ENCODE data around the gene TGFBR3.

DNA sequence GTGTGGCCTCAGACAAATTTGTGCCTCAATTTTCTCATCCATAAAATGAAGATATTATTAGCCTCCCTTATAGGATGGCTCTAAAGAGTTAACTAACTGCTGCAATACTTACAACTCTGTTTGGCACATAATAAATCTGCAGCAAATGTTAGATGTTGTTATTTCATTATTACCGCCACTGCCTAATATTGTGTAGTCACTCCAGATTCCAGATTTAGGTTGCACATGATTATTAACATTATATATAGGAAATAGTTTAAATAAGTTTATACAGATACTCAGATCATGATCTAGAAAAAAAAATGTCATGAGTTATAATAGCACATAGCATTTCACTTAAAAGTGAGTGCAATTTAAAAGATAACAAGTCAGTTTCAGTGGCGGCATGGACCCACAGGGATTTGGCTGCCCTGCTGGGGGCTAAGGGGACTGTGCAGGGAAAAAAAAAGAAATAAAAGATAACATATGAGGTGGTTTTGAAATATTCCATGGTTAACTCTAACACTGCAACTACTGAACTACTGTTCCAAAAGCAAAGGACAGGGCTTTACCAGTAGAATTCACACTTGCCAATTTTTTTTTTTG, 170.4 kb downstream of the TGFBR3 start:
- TF ChIP-seq, protein P1, sequence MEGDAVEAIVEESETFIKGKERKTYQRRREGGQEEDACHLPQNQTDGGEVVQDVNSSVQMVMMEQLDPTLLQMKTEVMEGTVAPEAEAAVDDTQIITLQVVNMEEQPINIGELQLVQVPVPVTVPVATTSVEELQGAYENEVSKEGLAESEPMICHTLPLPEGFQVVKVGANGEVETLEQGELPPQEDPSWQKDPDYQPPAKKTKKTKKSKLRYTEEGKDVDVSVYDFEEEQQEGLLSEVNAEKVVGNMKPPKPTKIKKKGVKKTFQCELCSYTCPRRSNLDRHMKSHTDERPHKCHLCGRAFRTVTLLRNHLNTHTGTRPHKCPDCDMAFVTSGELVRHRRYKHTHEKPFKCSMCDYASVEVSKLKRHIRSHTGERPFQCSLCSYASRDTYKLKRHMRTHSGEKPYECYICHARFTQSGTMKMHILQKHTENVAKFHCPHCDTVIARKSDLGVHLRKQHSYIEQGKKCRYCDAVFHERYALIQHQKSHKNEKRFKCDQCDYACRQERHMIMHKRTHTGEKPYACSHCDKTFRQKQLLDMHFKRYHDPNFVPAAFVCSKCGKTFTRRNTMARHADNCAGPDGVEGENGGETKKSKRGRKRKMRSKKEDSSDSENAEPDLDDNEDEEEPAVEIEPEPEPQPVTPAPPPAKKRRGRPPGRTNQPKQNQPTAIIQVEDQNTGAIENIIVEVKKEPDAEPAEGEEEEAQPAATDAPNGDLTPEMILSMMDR (conservative IDR thresholded peaks at IDR 0.05 in 1 of 2, IDR thresholded peaks at IDR 0.05 in 1 of 2; ENCODE audit: extremely low read depth in 1 of 2, insufficient read depth in 1 of 2, low read depth in 1 of 2, low read length in 2 of 2): no peak
- TF ChIP-seq EZH2 (IDR thresholded peaks at IDR 0.05; ENCODE audit: borderline replicate concordance, low read length): no peak

All from mammary epithelial cell (primary cell).